Fibroblast of the aortic adventitia (primary cell): Measurements from ENCODE around the gene CDH13. TPM values are rescaled to one million over a fixed set of nuclear protein-coding genes. Genes with fewer than 3 reads are reported as not detected.

Experiments used
- DNase-seq: peaks from one replicate; pipeline ENCODE4 v3.0.0-alpha.2; 2010; ENCODE audit warnings: low read depth
- H3K4me3 ChIP-seq: 2 replicates; pipeline ENCODE4 v1.5.1; 2011; ENCODE audit warnings: low read depth, mild to moderate bottlenecking, control low read depth, low read length, moderate library complexity
- total RNA-seq: library from RNA; depleted of rRNA; stranded (reverse); fragments of >200 nt; gene quantifications from 2 replicates; pipeline ENCODE4 v1.2.3, GENCODE V29; 2012; ENCODE audit warnings: low replicate concordance
- TF ChIP-seq, protein P1 (sequence below): IDR thresholded peaks from 2 replicates; pipeline ENCODE4 v1.5.1; 2011; ENCODE audit warnings: mild to moderate bottlenecking, low read length, control low read depth, inconsistent platforms; ENCODE audit not compliant: insufficient read depth

The CDH13 gene
- total RNA-seq, 1 donor, result 55.7 TPM

DNA sequence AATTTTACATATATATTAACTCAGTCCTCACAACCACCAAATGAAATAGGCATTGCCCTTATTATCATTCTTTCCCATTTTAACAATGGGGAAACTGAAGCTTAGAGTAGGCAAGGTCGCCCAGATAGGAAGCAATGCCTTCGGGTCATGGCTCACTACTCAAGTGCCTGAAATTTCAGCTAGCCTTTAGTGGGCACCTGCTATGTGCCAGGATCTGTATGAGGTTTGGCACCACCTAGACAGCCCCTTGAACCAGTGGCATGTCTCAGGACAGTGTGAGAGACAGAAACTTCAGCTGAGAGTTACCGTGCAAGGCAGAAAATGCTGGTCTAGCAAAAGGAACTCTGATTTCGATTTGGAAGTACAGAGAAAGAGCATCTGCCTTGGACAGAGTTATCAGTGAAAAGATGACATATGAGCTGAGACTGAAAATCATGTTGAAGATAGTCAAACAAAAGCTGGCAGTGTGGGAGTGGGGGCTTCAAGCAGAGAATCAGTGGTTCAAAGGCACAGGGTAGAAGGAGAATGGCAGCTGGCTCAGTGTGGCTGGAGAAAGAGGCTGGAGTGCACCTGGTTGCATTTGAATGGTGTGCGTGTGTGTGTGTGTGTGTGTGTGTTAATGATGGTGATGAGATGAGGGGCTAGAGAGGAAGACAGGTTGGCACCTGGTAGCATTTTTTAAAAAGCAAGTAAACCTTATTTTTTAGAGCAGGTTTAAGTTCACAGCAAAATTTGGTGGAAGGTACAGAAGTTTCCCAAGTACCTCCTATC lies 29.1 kb downstream of the CDH13 start:
- DNase-seq, result no peak
- TF ChIP-seq, protein P1, sequence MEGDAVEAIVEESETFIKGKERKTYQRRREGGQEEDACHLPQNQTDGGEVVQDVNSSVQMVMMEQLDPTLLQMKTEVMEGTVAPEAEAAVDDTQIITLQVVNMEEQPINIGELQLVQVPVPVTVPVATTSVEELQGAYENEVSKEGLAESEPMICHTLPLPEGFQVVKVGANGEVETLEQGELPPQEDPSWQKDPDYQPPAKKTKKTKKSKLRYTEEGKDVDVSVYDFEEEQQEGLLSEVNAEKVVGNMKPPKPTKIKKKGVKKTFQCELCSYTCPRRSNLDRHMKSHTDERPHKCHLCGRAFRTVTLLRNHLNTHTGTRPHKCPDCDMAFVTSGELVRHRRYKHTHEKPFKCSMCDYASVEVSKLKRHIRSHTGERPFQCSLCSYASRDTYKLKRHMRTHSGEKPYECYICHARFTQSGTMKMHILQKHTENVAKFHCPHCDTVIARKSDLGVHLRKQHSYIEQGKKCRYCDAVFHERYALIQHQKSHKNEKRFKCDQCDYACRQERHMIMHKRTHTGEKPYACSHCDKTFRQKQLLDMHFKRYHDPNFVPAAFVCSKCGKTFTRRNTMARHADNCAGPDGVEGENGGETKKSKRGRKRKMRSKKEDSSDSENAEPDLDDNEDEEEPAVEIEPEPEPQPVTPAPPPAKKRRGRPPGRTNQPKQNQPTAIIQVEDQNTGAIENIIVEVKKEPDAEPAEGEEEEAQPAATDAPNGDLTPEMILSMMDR, result no peak
- H3K4me3 ChIP-seq, result no peak overlapping the region

- TF ChIP-seq, protein P1, result no peak
- H3K4me3 ChIP-seq, result no peak overlapping the region
- peak; percentile 84 for DNase-seq
Observed at GRCh38 chr16:82657239-82657638, 30.5 kb downstream of the CDH13 start.

GRCh38 chr16:82657786-82658185 lies 31.0 kb downstream of the CDH13 start:
- no peak overlapping the region for H3K4me3 ChIP-seq
- TF ChIP-seq, protein P1, result no peak
- DNase-seq, result peak; percentile 22

DNA sequence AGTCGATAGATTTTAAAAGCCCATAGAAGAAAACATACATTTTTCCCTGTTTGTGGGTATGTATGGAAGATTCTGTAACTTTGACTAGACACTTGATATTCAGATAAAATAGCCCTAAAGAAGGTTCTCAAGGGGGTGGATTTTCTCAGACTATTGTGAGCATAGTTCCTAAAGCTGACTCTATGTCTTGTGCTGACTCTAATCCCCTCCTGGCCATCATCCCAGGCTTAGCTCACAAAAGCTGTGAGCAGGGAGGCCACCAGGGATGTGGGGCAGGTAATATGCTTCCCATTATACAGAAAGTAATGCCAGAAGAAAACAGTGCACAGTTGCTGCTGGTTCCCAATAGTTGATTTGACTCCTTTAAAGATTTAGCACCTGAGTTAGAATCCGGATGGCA lies 32.0 kb downstream of the CDH13 start:
- no peak for DNase-seq
- no peak overlapping the region for H3K4me3 ChIP-seq
- TF ChIP-seq, protein P1, result no peak

DNA sequence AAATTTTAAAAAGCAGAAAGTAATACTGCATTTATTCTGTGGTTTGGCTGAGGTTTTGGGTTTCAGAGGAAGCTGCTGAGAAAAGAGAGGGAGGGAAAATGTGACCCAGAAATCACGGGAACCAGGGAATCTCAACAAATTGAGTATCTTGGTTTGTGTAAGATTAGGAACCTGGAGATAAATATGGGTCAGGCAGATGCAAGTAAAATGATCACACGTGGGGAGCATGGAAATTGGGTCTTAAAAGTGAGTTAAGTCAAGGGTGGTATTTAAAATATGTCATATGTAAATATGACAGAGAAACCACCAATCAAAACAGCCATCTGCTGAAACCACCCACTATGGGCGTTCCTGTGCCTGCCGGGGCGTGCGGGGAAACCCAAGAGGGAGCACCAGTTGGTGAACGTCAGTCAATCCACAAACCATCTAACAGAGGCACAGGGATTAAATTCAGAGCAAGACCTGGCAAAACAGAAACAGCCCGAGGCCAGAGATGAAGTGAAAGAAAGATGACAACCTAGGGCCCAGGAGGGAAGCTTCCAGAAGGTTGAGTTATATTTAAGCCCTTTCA lies 33.4 kb downstream of the CDH13 start:
- H3K4me3 ChIP-seq, result peak overlapping the region; percentile 6
- TF ChIP-seq, protein P1, result no peak
- peak; percentile 74 for DNase-seq

DNA sequence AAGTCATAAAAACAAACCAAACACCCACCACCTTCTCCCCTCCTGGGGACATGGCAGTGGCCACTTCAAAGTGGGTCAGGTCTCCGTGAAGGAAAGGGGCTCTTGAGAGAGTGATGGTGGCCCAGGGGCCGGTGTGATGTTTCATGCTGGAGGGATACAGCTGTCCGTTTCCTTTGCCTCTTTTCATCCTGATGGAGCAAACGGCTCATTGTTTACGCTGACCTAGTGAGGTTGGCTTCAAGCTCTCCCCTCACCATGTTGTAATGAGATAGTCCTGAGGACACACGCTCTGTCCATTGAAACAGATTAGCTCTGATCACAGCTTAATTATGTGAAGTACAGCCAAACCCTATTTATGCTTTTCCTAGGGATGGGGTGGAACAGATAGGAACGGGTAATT lies 34.2 kb downstream of the CDH13 start:
- no peak for DNase-seq
- TF ChIP-seq, protein P1, result no peak
- no peak overlapping the region for H3K4me3 ChIP-seq

- DNase-seq, result no peak
- TF ChIP-seq, protein P1, result no peak
- no peak overlapping the region for H3K4me3 ChIP-seq
Observed at GRCh38 chr16:82664181-82664580, 37.4 kb downstream of the CDH13 start.
